GM21619 (cell line): ENCODE results near the gene ZBTB32.
"Not testable (repeated sequence)": the region's sequence is repeated elsewhere in the genome, so short reads cannot be mapped to it uniquely, and the experiment has no call there.

Experiments used
- ATAC-seq: cut with Tn5 transposase; IDR thresholded peaks from one replicate; pipeline ENCODE4 v1.9.1; 2021; ENCODE audit not compliant: unreplicated experiment

Gene ZBTB32, protein sequence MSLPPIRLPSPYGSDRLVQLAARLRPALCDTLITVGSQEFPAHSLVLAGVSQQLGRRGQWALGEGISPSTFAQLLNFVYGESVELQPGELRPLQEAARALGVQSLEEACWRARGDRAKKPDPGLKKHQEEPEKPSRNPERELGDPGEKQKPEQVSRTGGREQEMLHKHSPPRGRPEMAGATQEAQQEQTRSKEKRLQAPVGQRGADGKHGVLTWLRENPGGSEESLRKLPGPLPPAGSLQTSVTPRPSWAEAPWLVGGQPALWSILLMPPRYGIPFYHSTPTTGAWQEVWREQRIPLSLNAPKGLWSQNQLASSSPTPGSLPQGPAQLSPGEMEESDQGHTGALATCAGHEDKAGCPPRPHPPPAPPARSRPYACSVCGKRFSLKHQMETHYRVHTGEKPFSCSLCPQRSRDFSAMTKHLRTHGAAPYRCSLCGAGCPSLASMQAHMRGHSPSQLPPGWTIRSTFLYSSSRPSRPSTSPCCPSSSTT

GRCh38 chr19:35704218-35704617 lies at the start of gene ZBTB32:
Gene ZBTB32, plus strand, starts transcription at chr19:35704558. Its CDS starts 10,069 bp downstream, at chr19:35714627.
- no peak for ATAC-seq

GRCh38 chr19:35654828-35655227 lies 49.5 kb upstream of the ZBTB32 start:
- ATAC-seq, result not testable (repeated sequence)

DNA sequence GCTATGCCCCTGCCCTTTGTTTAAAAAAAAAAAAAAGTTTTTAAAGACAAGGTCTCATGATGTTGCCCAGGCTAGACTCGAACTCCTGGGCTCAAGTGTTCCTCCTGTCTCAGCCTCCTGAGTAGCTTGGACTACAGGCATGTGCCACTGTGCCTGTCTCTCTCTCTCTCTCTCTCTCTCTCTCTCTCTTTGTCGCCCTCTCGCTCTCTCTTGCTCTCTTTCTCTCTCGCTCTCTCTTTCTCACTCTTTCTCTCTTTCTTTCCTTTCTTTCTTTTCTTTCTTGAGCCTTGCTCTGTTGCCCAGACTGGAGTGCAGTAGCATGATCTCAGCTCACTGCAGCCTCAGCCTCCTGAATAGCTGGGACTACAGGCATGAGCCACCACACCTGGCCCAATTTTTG lies 48.8 kb upstream of the ZBTB32 start:
- no peak for ATAC-seq

- ATAC-seq, result no peak
Measured at GRCh38 chr19:35656700-35657099, 47.7 kb upstream of the ZBTB32 start.

DNA sequence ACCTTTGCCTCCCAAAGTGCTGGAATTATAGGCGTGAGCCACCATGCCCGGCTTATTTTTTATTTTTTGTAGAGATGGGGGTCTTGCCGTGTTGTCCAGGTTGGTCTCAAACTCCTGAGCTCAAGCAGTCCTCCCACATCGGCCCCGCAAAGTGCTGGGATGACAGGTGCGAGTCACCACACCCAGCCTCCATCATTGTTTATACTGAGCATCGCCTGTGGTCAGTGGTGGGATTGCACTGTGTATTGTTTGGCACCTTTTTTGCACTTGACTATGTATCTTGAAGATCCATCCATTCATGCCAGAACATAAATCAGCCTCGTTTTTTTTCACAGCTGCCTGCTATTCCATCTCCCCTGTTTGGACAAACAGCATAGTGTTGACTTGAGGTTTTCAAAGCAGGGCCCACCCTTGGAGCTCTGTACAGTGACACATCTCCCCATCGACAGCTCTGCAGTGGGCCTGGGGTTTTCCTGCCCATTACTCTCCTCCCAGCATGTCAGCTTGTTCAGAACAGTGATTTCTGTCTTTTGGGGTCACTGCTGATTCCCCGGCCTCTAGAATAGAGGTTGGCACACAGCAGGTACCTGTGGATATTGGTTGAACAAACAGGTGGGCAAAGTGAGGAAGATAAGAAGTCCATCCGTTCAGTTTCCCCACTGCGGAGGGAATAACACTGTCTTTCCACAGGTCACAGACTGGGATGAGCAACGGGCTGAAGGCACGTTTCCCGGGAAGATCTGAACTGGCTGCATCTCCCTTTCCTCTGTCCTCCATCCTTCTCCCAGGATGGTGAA lies 46.3 kb upstream of the ZBTB32 start:
- no peak for ATAC-seq

- no peak for ATAC-seq
Measured at GRCh38 chr19:35661995-35662340, 42.4 kb upstream of the ZBTB32 start.

DNA sequence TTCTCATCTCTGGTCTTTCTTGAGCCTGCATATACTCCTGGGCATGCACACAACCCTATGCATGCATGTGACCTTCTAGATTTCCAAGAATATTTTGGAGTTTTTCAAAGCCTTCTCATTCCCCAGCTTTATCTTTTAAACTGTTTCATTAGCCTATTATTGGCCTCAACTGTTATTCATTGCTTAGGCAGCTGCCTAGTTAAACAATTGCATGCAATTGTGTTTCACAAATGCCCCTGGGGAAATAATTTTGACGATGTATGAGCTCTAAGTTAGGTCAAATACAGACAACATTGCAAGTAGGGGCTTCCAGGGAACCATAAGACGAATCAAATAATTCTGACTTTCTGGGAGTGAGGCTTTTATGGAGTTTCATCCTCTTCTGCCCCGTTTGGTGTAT lies 40.4 kb upstream of the ZBTB32 start:
- no peak for ATAC-seq

DNA sequence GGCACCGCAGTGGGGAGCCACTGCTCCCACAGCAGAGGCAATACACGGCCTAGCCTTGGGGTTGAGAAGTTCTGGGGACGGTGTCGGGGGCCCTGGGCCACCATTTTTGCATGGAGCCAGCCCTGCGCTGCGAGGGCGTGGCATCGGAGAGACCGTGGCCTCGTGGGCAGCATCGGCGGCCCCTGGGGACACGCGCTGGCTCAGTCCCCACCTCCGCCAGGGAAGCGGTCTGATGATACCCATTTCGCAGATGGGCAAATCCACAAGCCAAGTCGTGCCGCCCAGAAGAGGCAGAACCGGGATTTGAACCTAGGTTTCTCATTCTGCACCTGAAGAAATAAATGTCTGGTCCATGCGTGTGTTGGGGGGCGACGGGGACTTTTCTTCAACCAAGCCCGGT lies 39.2 kb upstream of the ZBTB32 start:
- ATAC-seq, result no peak

DNA sequence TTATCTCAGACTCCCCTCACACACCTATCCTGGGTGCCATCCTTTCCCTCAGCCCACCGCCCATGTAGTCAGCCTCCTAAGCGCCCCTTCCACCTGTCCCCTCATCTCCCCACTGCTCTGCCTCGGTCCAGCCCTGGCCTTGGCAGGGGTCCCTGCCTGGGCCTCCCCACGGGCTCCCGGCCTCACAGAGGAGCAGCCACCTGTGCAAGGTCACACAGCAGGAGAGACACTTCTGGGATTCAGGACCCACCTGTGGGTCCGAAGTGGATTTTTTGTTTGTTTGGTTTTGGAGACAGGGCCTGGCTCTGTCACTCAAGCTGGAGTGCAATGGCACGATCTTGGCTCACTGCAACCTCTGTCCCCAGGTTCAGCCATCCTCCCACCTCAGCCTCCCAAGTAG lies 38.8 kb upstream of the ZBTB32 start:
- no peak for ATAC-seq

DNA sequence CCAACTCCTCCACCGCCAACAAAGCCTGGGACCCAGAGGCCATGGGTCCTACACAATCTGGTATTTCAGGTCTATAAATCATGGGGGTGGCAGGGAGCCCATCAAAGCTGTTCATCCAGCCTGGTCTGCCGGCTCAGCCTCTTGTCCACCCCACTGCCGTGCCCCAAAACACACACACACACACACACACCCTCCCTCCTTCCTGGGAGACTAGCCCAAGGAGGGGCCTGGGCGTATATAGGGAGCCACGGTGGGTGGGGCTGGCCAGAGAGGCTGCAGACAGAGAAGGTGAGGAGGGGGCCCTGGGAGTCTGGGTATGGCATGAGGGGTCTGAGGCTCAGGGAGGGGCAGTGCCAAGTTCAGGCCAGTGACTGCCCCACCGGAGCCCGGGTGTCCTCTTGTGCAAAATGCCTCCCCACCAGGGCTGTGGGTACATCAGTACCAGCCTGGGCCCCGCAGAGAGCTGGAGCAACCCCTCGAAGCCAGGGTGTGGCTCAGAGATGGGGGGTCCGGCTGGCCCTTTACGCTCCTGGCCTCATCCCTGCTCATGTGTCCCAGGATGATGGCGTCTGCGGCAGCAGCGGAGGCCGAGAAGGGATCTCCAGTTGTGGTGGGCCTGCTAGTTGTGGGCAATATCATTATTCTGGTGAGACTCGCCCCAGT lies 38.0 kb upstream of the ZBTB32 start, which contains the start of gene UPK1A:
Gene UPK1A, plus strand, starts transcription at position 267 of the 663 bp plus-strand sequence. Its CDS starts 296 bp downstream, at position 563.
- ATAC-seq, result no peak

- ATAC-seq, result no peak
Measured at GRCh38 chr19:35669566-35669965, 34.8 kb upstream of the ZBTB32 start.

GRCh38 chr19:35669974-35670373 lies 34.4 kb upstream of the ZBTB32 start:
- no peak for ATAC-seq

- ATAC-seq, result no peak
Measured at GRCh38 chr19:35670686-35671085, 33.7 kb upstream of the ZBTB32 start.

DNA sequence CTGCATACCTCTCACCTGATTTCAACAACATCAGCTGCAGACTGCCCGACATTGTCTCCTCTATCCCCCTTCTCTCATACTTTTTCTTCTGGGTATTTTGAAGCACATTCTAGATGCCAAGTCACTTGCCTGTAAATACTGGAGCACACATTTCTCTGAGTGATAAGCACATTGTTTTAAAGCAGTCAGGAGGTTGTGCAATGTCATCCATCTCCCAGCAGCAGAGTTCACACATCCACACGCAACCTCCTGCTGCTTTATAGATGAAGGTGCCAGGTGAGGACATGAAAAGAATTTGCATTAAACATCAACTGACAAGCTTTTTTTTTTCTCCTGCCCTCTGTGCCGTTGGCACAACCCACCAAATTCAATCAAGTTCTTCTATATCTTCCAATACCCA lies 32.5 kb upstream of the ZBTB32 start:
- ATAC-seq, result no peak

DNA sequence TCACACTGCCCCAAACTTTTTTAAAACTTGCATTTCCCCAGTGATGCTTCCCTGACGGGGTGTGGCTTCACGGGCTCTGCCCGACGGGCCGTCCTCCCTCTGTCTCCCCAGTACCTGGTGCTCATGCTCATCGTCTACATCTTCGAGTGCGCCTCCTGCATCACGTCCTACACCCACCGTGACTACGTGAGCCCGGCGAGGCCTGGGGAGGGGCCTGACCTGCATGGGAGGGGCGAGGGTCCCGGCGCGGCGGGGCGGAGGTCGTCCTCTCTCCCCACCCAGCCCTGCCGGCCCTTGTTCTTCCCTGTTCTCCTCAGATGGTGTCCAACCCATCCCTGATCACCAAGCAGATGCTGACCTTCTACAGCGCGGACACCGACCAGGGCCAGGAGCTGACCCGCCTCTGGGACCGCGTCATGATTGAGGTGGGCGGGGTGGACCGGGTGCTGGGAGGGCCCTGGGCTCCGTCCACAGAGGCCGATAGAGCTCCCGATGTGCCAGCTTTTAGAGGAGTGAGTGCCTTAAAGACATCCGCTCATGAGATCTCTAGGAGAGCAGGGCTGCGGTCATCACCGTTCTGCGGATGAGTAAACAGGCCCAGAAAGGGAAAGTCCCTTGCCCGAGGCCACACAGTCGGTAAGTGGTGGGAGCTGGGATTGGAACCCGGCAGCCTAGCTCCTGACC lies 31.1 kb upstream of the ZBTB32 start:
- ATAC-seq, result no peak

GRCh38 chr19:35675589-35676140 lies 28.7 kb upstream of the ZBTB32 start:
- no peak for ATAC-seq

DNA sequence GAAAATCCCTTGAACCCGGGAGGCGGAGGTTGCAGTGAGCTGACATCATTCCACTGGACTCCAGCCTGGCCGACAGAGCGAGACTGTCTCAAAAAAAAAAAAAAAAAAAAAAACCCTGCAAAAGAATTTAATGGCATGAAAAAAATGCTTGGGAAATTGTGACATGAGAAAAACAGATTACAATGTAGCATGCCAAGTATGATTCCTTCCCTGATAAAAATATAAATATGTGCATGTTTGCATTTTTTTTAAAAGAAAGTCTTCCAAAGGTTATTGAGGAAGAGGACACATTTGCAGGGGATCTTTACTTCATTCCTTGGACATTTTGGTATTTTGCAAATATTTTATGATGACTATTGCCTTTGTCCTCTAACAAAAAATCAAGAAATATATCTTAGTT lies 14.5 kb upstream of the ZBTB32 start:
- ATAC-seq, result no peak

DNA sequence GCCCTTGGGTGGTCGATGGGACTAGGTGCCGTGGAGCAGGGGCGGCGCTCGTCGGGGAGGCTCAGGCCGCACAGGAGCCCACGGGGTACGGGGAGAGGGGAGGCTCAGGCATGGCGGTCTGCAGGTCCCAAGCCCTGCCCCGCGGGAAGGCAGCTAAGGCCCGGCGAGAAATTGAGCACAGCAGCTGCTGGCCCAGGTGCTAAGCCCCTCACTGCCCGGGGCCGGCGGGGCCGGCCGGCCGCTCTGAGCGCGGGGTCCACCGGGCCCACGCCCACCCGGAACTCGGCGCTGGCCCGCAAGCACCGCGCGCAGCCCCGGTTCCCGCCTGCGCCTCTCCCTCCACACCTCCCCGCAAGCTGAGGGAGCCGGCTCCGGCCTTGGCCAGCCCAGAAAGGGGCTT lies 13.3 kb upstream of the ZBTB32 start:
- not testable (repeated sequence) for ATAC-seq

- ATAC-seq, result no peak
Measured at GRCh38 chr19:35692010-35692409, 12.3 kb upstream of the ZBTB32 start.

- ATAC-seq, result no peak
Measured at GRCh38 chr19:35693422-35693821, 10.9 kb upstream of the ZBTB32 start.
